ENCODE measurements around the gene ITGB1. TPM values are rescaled to one million over a fixed set of nuclear protein-coding genes. Genes with fewer than 3 reads are reported as not detected.
A peak's percentile ranks its signal among the peaks of the same experiment; 100 is the strongest.
"Not testable (repeated sequence)": the region's sequence is repeated elsewhere in the genome, so short reads cannot be mapped to it uniquely, and the experiment has no call there.

Gene ITGB1
- total RNA-seq, result 1,069 and 1,162 TPM in 2 replicates

DNA sequence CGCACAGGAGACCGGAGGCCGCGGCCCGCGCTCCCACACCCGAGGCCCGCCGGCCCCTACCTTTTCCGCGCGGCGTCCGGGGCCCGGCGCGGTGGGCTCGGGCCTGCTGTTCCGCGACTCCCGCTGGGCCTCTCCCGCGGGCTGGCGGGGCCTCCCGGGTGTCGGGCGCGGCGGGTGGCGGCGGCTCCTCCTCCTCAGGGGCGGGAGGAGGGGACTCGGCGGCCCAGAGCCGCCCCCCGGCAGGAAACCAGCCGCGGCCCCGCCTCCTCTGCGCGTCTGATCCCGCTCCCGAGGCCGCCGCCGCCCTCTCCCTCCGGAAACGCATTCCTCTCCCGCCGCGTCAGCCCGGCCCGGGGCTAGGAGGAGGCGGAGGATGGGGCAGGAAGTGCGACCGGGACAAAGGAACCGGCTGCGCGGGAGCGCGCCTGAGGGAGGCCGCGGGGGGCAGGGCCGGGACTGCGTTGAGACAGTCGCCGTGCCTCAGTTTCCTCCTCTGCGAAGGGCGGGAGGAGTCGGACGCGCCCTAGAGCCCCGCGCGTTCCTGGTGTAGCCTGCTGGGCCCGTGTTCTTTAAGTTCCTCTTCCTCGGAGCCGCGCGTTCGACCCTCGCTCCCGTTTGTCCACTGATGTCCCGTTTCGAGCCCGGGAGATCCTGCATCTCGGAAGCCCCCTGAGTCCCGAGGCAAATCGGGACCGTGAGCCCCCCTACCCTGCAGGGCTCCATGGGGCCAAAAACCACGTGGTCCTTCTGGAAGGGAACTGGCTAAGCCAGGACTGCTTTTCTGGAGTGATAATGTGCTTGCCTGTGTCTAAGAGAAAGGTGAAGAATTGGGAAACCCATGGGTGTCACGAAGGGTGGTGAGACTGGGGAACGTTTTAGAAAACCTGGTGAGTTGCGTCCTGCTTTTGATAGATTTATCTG is at the start of gene ITGB1:
Gene ITGB1, minus strand, starts transcription at position 146 of the 921 bp plus-strand sequence. CDS start 22,672 bp downstream, outside the sequence.
- DNase-seq (ENCODE audit: low read depth in 2 of 2), result peak; percentile 81 to 96

DNA sequence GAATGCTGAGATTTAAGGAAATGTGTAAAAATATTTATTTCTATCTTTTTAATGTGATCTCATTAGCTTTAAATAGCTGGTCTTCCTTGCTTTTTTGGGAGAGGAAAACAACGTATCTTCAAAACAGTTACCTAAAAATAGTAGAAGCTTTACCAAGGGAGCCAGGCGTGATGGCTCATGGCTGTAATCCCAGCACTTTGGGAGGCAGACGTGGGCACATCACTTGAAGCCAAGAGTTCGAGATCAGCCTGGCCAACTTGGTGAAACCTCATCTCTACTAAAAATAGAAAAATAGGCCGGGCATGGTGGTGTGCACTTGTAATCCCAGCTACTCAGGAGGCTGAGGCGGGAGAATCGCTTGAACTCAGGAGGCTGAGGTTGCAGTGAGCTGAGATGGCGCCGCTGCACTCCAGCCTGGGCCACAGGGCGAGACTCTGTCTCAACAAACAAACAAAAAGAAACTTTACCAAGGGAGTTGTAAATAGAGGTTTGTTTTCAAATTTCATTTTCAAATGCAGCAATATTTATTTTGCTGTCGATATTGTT is 48.4 kb upstream of the ITGB1 start:
- DNase-seq (ENCODE audit: low read depth in 2 of 2), result no peak

DNA sequence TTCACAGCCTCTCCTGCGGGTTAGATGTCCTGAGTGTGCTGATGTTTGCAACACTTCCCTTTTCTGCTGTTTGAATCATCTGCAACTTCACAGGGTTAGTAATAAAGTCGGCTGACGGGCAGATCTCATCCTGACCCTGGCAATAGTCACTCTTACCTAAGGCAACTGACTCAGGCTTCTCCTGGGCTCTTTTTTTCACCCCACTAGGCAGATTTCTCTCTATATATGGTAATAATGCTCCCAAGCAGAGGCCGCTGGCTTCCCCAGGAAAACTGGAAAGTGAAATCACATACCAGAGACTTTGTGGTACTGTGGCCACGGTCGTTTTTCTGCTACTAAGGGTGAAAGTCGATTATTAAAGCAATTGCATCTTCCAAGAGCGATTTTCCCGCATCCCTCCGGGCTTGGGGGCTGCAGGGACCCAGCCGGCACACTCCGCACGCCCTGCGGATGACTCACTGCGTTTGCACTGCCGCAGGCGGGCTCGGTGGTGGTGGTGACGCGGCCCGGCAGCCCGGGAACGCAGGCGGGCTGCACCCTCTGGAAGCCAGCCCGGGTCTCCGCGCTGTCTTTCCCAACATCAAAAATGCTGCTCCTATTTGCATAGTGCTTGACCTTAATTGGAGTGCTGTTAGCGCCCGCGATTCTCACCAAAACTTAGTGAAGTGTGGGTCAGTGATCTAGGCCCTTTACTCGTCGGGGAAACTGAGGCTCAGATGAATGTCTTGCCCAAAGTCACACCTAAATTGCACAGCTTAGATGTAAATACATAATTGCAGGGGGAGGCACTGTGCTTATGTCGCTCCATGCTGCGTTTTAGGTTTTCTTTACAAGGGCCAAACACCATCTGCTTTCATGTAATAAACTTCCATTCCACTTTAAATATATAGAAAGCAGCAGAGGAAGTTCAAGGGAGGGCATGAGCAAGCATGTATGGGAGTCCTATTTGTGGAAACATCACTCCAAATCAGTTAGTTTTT is 47.6 kb upstream of the ITGB1 start:
- DNase-seq (ENCODE audit: low read depth in 2 of 2), result peak; percentile 71 to 84

DNA sequence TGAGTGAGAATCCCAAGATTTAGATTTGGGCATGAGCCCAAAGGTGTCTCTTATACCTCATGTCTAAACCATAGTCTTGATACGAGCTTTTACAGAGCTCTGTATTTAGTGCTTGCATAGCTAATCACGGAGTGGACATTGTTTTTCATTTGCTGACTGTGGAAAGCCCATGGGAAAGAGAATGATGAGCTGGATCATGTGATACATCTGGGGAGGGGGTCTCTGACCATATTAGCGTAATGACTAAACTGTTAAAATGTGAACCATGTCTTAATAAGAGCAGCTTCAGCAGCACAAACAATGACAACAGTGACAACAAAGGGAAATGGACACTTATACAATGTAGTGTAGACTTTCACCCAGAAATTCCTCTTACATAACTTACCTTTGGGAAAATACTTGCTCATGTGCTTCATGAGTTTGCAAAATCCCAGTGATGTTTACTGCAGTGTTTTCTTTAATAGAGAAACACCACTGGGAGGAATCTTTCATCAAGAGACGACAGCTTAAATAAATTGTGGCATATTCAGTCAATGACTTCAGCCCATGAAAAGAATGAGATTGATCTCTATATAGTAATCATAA is 44.0 kb upstream of the ITGB1 start:
- DNase-seq (ENCODE audit: low read depth in 2 of 2), result no peak

DNA sequence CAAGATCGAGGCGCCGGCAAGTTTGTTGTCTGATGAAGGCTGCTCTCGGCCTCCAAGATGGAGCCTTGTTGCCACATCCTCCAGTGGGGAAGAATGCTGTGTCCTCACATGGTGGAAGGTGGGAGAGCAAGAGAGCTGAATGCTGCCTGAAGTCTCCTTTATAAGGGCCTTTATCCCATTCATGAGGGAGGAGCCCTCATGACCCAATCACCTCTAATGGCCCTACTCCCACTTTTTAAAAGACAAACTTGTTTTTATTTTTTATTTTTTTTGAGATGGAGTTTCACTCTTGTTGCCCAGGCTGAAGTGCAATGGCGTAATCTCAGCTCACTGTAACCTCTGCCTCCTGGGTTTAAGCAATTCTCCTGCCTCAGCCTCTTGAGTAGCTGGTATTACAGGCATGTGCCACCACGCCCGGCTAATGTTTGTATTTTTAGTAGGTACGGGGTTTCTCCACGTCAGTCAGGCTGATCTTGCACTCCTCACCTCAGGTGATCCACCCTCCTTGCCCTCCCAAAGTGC is 40.1 kb upstream of the ITGB1 start:
- not testable (repeated sequence) for DNase-seq (ENCODE audit: low read depth in 2 of 2)

DNA sequence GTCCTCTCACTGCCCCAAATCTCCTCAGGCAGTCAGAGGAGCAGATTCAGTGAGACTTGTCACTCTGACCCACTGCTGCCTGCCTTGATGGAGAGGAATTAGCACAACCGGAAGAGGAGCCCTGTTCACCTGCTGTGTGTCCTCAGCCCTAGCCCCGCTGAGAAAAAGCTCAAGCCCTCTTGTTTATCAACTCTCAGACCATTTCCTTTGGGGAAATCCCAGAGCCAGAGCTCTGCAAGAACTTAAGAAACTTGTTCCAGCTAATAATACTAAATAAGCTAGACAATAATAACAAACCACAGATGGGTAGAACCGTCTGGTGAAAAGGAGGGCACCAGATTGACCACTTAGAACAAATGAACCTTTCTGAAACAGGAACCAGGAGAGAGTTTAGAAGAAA is 37.7 kb upstream of the ITGB1 start:
- DNase-seq (ENCODE audit: low read depth in 2 of 2), result peak in 1 of 2 donors; percentile 65

DNA sequence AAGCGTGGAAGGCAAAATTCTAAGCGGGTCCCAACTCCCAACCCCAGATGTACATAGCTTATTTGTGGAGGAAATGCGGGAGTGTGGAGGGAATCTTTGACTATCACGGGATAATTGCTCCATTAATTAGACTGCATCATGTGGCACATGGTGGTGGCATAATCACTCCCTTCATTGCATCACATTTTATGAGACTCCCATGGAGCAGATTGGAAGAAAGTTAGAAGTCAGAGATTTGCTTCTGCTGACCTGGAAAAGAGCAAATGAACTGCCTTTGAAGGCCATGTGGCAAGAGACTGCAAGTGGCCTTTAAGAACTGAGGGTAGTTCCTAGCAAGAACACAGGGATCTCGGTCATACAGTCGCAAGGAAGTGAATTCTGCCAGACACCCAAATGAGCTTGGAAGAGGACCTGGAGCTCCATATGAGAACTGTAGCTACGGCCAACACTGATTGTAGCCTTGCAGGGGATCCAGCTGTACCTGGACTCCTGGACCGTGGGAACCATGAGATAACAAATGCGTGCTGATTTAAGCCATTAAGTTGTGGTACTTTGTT is 37.1 kb upstream of the ITGB1 start:
- no peak for DNase-seq (ENCODE audit: low read depth in 2 of 2)

DNA sequence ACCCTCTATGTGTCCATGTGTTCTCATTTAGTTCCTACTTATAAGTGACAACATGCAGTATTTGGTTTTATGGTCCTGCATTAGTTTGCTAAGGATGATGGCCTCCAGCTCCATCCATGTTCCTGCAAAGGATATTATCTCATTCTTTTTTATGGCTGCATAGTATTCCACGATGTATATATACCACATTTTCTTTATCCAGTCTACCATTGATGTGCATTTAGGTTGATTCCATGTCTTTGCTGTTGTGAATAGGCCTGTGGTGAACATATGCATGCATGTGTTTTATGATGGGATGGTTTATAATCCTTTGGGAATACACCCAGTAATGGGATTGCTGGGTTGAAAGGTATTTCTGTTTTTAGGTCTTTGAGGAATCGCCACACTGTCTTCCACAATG is 36.6 kb upstream of the ITGB1 start:
- DNase-seq (ENCODE audit: low read depth in 2 of 2), result not testable (repeated sequence)

DNA sequence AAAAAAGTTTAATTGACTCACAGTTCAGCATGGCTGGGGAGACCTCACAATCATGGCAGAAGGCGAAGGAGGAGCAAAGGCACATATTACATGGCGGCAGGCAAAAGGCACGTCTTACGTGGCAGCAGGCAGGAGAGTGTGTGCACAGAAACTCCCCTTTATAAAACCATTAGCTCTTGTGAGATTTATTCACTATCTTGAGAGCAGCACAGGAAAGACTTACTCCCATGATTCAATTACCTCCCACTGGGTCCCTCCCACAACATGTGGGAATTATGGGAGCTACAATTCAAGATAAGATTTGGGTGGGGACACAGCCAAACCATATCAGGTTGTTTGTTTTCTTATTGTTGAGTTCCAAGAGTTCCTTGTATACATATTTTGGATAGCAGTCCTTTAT is 34.3 kb upstream of the ITGB1 start:
- not testable (repeated sequence) for DNase-seq (ENCODE audit: low read depth in 2 of 2)

DNA sequence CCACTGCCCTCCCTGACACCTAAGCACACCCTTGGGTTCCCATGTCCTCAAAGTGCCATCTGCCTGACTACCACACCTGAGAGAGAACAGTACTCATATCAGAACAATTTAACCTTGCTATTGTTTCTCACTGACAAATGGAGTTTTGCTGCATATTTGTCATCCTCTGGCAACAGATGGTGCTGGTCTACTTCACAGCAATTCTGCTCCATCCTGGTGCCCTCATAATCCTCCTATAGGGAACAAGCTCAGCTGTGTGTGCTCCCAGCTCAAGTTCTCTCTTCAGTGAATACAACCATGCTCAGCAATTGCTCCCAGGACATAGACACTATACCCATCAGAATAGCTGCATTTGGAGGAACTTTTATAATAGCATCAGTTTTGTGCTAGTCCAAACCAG is 32.8 kb upstream of the ITGB1 start:
- DNase-seq (ENCODE audit: low read depth in 2 of 2), result no peak

DNA sequence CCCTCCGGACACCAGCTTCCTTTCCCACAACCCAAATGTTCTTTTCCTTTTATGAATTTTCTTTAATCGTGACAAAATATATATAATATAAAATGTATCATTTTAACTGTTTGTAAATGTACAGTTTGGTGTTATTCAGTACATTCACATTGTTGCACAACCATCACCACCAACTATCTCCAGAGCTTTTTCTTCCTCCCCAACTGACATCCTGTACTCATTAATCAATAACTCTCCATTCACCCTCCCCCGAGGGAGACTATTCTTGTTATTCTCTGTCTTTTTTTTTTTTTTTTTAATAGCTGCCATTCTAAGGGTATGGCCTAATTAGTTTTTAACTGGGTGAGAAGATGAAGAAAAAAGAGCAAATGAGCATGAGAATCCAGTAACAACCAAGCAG is 30.6 kb upstream of the ITGB1 start:
- DNase-seq (ENCODE audit: low read depth in 2 of 2), result no peak

DNA sequence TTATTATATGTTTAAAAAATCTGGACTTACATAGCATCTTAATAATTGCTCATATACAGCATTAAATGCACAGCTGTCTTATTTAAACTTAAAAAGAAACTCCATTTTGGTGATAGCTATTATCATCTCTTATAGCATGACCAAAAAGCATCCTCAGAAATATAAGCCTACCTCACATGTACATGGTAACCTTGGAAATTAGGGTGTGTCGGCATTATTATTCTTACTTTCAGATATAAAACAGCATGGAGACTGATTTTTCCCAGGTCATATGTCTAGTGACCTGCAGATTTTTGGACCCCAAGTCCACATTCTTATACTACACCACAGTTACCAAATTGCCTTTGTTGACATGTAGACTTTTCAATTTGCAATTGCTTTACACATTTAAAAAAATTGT is 29.1 kb upstream of the ITGB1 start:
- no peak for DNase-seq (ENCODE audit: low read depth in 2 of 2)

DNA sequence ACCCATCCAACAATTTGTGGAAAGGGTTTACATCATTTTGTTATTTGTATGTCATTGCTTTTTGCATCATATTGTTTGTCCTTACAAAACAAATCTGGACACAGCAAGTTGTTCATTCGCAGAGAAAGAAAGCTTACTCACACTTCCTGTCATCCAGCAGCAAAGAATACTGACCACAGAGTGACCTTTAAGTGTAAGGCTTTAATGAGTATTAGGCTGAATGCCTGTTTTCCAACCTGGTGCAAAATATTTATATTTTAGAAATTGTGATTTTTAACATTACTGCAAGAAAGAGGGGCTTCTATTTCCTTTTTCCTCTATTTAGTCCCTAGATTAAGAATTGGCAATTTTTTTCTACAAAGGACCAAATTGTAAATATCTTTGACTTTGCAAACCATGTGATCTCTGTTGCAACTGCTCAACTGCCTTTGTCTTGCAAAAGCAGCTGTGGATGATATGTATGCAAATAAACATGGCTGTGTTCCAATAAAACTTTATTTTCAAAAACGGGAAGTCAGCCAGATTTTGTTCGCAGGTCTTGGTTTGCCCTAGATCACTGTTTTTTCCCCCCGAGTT is 27.8 kb upstream of the ITGB1 start:
- DNase-seq (ENCODE audit: low read depth in 2 of 2), result peak; percentile 68 to 91

DNA sequence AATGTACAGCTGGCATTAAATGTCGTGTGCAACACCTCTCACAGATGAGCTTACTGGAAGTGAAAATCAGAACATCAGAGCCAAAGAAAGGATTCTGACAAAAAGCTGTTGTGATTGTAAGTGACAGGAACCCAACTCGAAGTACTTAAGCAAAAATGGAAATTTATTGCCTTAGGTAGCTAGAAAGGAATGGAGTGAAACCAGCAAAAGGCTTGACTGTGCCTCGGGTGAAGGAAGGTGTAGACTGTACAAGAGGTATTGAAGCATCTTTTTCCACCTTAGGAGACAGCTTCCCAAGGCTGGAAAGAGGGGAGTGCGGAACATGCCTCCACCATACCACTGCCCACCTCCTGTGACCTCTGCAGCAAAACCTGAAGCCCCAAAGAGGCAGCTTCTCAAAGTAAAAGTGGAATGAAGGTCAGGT is 27.3 kb upstream of the ITGB1 start:
- no peak for DNase-seq (ENCODE audit: low read depth in 2 of 2)

DNA sequence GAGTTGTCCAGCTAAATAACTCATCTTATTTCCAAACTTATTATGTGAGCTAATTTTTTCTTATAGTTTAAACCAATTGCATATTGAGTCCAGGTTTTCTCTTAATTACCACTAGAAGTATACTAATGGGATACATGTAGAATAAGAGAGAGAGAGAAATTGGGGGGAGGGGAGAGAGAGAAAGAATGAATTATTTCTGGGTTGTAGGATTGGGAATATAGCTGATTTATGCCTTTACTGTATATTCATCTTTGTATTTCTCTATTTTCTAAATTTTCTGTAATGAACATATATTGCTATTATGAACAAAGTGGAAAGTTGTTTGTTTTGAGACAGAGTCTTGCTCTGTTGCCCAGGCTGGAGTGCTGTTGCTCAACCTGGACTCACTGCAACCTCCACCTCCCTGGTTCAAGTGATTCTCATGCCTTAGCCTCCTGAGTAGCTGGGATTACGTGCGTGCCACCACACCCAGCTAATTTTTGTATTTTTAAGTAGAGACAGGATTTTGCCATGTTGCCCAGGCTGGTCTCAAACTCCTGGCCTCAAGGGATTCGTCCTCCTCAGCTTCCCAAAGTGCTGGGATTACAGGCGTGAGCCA is 26.1 kb upstream of the ITGB1 start:
- DNase-seq (ENCODE audit: low read depth in 2 of 2), result no peak

DNA sequence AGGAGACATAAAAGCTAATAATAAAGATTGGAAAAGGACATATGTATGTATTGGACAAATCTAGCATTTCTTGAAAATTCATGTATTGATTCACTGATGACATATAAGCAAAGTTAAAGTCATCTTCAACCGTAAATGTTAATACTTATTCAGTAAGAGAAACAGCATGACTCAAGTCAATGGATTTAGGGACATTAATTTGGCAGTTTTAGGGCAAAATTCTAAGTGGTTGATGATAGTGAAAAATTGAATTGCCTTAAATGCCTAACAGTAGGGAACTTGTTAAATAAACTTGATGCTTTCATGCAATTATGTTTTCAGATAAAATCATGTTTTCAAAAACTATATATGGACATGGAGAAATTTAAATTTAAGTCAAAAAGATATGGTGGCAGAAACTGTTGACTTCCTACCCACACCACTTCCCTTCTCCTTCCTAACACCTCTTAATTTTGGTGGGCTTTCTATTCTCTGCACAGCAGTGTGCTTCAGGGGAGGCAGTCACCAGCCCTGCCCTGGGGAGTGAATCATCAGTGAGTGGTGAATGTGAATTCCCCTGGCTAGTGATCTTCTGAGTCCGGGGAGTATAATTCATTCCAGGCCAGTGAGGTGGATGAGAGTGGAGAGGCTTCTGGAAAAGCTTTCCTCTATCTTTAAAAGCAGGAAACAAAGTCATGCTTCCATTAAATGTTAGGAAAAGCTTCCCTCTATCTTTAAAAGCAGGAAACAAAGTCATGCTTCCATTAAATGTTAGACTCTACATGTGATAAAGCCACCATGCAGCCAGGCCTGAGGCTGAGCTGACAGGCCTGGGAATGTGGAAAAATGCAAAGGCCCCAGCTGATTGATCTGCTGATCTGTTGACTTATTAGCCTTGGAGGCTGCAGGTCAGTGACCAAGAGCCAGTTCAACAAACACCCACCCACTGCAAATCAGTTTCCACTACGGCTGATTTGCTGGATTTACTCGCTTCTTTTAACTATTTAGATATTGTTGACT is 25.2 kb upstream of the ITGB1 start:
- DNase-seq (ENCODE audit: low read depth in 2 of 2), result peak in 1 of 2 donors; percentile 90

DNA sequence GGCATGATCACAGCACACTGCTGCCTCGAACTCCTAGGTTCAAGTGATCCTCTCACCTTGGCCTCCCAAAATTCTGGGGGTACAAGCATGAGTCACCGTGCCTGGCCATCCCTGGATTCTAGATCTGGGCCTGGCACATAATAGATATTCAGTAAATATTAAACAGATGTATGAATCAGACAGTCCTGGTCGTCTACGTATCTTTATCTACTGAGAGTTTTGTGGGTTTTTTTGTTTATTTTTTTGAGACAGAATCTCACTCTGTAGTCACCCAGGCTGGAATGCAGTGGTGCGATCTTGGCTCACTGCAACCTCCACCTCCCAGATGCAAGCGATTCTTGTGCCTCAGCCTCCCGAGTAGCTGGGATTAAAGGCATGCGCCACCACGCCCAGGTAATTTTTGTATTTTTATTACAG is 24.3 kb upstream of the ITGB1 start:
- peak in 1 of 2 donors; percentile 53 for DNase-seq (ENCODE audit: low read depth in 2 of 2)

DNA sequence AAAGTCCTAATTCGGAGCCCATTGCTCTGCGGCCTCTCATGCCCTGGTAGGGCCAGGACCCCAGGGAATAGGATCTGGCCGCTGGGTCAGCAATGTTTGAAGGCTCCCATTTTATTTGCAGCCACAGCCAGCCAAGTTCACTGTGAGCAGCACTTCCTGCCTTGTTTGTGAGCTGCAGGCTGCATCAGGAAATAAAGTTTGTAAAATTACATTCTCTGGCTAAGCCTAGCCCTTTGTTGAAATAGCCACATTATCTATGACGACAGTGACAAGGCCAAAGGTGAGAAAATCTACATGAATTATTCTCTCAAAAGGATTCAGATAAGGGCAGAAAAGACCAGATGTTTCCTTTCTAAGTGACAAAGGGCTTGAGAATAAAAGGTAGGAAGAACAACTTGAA is 23.7 kb upstream of the ITGB1 start:
- peak; percentile 94 to 97 for DNase-seq (ENCODE audit: low read depth in 2 of 2)
